HCEC 1CT (cell line): ENCODE data around the gene SSPN.
A peak's percentile ranks its signal among the peaks of the same experiment; 100 is the strongest.

ENCODE experiments used
- DNase-seq: peaks from one replicate; pipeline ENCODE4 v3.0.0-alpha.2; 2017

SSPN gene

DNA sequence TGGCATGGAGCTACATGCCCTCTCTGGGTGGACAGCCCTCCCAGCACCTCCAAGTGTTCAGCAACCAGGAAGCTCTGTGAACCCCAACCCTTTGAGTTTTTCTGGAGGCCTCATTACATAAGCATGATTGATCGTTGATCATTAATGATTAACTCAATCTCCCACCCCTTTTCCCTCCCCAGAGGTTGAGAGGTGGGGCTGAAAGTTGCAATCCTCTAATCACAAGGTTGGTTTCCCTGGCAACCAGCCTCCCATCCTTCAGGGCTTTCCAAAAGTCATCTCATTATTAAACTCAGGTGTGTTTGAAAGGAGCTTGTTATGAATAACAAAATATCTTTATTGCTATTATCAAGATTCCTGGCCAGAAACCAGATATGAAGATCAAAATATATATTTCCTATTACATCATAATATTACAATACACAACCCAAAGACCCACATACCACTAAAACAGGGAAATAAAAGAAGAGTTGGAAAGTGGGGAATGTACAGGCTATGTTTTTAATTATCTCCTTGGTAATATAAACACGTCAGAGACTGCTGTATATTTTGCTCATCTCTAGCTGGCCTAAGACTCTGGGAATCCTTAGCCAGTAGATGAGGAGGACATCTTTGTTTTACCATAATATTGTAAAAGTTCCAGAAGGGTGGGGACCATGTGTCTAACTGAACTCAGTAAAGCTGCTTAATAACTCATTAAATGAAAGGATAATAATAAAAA is 73.6 kb downstream of the SSPN start:
- no peak for DNase-seq

GRCh38 chr12:26269562-26270284 is 74.3 kb downstream of the SSPN start:
- DNase-seq, result no peak

GRCh38 chr12:26271024-26271423 is 75.7 kb downstream of the SSPN start:
- DNase-seq, result no peak

GRCh38 chr12:26271889-26272492 is 76.6 kb downstream of the SSPN start:
- DNase-seq, result no peak

- no peak for DNase-seq
Observed at GRCh38 chr12:26272851-26273250, 77.5 kb downstream of the SSPN start.

DNA sequence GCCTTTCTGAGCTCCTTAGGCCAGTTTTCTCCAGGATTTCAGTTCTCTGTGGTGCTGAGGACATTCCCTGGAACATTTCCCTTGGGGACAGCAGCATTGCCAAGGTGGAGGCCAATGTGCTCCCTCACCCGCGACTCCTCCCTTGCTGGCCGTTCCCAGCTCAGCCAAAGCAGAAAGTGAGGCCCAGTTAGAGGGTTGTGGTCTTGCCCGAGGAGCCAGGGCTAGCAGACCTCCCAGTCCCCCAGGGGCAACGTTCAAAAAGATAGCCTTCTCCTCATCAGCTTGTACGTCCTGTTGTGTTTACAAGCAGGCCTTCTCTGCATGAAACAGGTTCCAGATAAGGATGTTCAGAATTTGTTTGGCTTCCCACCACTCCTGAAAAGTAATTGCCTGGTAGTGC is 78.4 kb downstream of the SSPN start:
- DNase-seq, result no peak

DNA sequence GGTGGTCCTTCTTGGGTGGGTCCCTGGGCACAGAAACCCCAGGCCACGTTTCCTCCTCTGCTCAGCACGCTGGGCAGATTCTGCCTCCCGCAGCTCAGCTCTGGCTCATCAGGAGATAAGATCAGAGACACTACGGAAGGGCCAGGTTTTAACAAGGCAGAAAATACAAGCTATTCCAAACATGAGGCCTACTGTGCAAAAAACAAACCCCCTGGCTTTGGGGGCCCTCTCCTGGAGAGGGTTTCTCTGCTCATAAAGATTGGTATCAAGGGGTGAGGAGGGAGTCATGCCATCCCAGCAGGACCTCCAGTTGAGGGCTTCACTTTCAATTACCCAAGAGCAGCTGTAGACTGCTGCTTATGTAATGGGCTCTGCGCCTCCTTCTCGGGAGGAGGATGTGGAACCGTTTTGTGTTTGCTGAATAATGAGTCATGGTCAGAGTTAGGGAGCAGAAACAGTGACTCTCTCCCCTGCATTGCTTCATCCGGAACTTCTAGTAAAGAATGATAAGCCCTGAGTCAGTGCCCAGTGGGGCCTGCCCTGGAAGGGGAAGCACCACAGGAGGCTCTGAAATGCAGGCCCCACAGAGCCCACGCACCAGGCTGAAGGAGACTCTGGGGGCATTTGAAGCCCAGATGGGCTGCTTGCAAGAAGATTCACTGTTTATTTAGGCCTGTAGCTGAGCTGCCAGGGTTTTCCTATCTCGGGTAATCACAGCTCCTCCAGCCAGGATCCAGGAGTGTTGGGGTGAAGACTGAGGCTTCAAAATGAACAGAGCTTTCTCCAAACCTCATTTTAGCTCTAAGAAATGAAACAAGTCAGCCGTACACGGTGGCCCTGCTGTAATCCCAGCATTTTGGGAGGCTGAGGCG is 79.3 kb downstream of the SSPN start:
- DNase-seq, result peak; percentile 99

DNA sequence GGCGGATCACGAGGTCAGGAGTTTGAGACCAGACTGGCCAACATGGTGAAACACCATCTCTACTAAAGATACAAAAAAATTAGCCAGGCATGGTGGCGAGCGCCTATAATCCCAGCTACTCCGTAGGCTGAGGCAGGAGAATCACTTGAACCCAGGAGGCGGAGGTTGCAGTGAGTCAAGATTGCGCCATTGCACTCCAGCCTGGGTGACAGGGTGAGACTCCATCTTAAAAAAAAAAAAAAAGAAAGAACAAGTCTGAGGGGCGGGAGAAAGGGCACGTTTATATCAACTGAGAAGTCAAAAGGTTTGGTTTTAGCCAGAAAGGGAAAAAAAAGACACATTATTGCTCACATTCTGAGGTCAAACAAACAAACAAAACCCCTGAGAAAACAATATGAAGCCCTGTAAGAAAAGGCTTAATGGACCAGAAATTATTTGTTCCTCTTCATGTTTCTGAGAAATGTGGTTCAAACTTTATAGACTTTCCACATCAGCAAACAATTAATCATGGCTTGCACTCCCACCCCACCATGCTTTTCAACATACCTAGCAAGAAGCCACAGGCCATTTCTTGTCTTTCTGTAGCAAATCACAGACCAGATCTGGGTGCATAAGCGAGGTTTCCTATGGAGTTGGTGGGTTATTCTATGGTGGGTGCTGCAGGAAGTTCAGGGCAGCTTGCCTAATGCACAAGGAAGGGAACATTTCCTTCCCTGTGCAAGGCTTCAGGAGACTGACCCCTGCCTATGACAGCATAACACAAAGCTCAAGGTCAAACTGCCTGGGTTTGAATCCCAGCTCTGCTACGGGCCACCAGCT is 80.1 kb downstream of the SSPN start:
- peak; percentile 3 for DNase-seq

GRCh38 chr12:26276709-26277108 is 81.3 kb downstream of the SSPN start:
- peak; percentile 25 for DNase-seq

DNA sequence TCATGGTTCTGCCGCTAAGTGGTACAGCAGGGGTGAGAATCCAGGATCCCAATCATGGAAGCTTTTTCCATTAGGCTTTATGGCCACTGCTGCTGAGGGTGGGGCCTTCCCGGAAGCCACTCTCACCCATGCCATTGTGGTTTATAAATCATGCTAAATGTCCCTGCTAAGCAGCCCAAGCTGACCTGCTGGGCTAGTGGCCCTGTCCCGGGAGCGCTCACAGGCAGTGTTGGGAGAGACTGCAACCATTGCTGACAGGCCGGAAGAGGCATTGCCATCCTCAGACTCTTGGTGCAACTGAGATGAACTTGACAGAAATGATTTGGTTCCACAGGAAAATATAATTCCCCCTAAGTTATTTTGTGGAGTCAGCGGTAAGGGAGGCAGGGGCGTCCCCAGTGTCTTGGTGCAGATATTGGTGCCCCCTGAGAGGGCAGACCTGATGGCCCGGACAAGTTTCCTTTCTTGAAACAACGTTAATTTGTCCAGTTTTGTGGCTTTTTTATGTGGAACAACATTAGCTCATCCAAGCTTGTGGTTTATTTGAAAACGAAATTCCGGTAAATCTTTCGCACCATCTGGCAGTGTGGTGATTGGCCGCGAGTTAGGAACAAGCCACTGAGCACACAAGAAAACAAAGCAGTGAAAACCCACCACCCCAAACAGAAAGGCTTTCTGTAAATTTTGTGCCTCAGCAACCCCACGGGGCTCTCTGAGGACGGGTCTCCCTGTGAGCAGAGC is 82.3 kb downstream of the SSPN start:
- DNase-seq, result no peak

DNA sequence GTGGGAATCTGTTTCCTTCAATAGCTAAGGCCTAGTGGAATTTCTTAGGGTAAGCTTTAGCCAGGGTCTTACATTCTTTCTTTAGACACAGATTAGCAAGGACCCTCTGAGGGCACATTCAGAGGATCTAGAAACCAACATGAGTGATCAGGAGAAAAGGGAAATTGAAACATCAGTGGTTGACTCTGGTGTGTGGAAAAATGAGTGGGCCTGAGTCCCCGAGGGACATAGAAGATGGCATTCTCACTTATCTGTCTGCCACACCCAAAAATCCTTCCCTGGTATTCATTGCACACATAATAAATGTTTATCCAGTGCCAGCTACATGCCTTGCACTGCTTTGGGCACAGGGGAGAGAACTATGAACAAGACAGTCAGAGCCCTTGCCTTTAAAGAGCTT is 82.9 kb downstream of the SSPN start:
- DNase-seq, result no peak

DNA sequence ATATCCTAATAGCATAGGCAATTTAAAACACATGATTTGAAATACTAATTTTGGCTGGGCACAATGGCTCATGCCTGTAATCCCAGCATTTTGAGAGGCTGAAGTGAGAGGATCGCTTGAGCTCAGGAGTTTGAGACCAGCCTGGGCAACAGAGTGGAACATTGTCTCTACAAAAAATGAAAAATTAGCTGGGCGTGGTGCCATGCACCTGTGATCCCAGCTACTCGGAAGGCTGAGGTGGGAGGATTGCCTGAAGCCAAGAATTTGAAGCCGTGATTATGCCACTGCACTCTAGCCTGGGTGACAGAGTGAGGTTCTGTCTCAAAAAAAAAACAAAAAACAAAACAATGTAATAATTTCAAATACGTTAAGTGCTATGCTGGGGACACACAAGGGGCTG is 83.3 kb downstream of the SSPN start:
- DNase-seq, result no peak

GRCh38 chr12:26279091-26279490 is 83.7 kb downstream of the SSPN start:
- no peak for DNase-seq

DNA sequence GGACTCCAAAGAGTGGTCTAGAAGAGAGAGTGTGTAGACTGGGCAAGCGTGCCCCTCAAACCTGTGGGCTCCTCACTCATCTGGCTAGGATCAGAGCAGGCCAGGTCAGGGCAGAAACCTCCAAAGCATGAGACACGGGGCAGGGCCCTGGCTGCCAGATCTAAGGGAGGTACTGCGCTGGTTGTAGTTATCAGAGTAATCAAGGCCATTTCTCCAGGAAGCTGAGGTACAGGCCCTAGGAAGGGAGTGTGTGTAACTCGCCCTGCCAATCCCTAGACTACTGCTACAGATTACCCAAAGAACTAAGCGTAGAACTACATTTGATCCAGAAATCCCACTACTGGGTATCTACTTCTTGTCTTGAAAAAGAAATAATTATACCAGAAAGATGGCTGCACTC is 84.5 kb downstream of the SSPN start:
- no peak for DNase-seq

- DNase-seq, result no peak
Observed at GRCh38 chr12:26280869-26281268, 85.5 kb downstream of the SSPN start.

DNA sequence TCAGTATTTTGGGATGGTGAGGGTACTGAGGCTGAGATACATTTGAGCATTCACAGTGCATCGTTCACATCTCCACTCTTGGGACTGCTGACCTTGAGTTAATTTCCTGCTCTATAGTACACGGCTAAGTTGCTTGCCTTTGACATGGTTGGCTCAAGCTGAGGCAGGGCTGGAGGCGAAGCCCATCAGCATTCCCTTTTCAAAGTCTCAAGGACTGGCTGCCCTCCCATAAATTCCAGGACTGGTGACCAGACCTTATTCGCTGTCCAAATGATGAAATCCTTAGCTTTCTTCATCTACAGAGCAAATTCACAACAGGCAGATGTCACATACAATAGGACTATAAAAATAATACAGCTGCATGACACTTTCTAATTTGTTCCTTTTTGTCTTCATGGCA is 85.9 kb downstream of the SSPN start:
- DNase-seq, result no peak

DNA sequence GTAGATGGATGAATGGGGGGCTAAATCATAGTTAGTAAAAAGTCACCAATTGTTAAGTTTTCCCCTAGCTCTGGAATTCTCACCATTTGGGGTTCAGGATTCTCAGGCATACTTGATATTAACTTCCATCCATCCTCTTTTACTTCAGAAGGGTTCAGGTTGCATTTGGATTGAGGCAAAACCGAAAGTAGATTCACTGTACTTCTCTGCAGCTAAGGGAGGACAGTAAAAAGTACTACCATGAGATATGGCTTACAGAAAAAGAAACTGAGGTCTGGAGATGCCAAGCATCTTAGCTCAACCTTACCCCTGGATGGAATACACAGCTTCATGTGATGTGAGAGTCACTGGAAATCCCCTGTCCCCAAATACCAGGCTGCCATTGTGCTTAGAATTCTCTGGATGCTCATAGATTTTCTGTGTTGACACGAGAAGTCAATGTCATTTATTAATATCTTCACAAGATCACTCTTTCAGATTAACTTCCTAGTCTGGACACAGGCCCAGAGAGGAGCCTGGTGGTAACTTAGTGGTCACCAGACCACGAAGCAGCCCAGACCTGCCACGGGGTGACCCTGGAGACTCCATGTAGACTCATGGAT is 87.1 kb downstream of the SSPN start:
- no peak for DNase-seq

DNA sequence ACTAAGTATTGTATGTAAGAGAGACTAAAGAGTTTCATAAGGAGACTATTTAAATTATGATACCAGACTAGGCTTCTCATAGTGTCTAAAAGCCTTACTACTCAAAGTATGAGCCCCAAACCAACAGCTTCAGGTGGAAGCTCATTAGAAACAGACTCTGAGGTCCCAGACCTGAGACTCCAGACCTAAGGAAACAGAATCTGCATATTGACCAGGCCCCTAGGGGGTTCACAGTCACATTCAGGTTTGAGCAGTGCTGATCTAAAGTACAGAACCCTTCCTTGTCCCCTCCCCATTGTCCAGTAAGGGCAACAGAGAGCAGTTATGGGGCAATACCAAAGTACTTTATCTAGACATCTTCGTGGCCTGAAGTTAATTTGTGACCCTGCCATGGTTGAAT is 87.7 kb downstream of the SSPN start:
- DNase-seq, result no peak

DNA sequence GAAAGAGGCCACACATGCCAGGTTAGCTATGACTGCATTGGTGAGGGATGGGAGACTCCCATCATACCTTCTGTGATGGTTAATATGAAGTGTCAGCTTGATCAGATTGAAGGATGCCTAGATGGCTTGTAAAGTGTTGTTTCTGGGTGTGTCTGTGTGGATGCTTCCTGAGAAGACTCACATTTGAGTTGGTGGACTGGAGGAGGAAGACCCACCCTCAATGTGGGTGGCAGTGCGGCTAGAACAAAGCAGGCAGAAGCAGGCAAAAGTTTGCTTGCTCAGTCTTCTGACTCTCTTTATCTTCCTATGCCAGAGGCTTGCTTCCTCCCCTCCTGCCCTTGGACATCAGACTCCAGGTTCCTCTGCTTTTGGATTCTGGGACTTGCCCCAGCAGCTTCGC is 88.2 kb downstream of the SSPN start:
- DNase-seq, result no peak

GRCh38 chr12:26285401-26285800 is 90.0 kb downstream of the SSPN start:
- DNase-seq, result no peak

GRCh38 chr12:26286186-26286585 is 90.8 kb downstream of the SSPN start:
- DNase-seq, result no peak
